Muscle of arm (tissue), 12 donors: ENCODE data around the gene ANO6. TPM values are rescaled to one million over a fixed set of nuclear protein-coding genes. Genes with fewer than 3 reads are reported as not detected.

Experiments
- DNase-seq: peaks from one replicate; pipeline ENCODE4 v3.0.0-alpha.2; 2013
- polyA plus RNA-seq, 12 donors: library from polyadenylated mRNA; unstranded; fragments of 120-200 nt; gene quantifications; one replicate each; pipeline ENCODE4 v1.2.1, GENCODE V29; 2013; ENCODE audit not compliant: insufficient read length in 12 of 12

ANO6 gene
- polyA plus RNA-seq, 12 donors: 43.2 to 77.2 (median 70.1) TPM; not detected in 1

- peak; percentile 21 for DNase-seq
These were observed 122.4 kb downstream of the ANO6 start for GRCh38 chr12:45338272-45338671.

GRCh38 chr12:45339035-45339434 lies 123.1 kb downstream of the ANO6 start:
- DNase-seq: no peak

GRCh38 chr12:45342171-45342570 lies 126.3 kb downstream of the ANO6 start:
- DNase-seq: no peak

- no peak for DNase-seq
These were observed 127.0 kb downstream of the ANO6 start for GRCh38 chr12:45342848-45343247.

- DNase-seq: no peak
These were observed 127.6 kb downstream of the ANO6 start for GRCh38 chr12:45343269-45344051.

- no peak for DNase-seq
These were observed 132.4 kb downstream of the ANO6 start for GRCh38 chr12:45348311-45348710.

GRCh38 chr12:45348986-45349385 lies 133.1 kb downstream of the ANO6 start:
- DNase-seq: no peak

- no peak for DNase-seq
These were observed 134.0 kb downstream of the ANO6 start for GRCh38 chr12:45349916-45350315.

GRCh38 chr12:45350861-45351260 lies 135.0 kb downstream of the ANO6 start:
- DNase-seq: no peak

GRCh38 chr12:45351921-45352670 lies 136.2 kb downstream of the ANO6 start:
- no peak for DNase-seq

GRCh38 chr12:45353944-45354343 lies 138.0 kb downstream of the ANO6 start:
- DNase-seq: no peak

- no peak for DNase-seq
These were observed 138.5 kb downstream of the ANO6 start for GRCh38 chr12:45354399-45354798.

- DNase-seq: no peak
These were observed 139.8 kb downstream of the ANO6 start for GRCh38 chr12:45355730-45356129.

- DNase-seq: no peak
These were observed 141.1 kb downstream of the ANO6 start for GRCh38 chr12:45356822-45357538.

GRCh38 chr12:45357539-45358417 lies 141.9 kb downstream of the ANO6 start:
- DNase-seq: peak; percentile 73

- DNase-seq: no peak
These were observed 146.4 kb downstream of the ANO6 start for GRCh38 chr12:45362291-45362690.

- no peak for DNase-seq
These were observed 148.0 kb downstream of the ANO6 start for GRCh38 chr12:45363903-45364302.

GRCh38 chr12:45368841-45369489 lies 153.1 kb downstream of the ANO6 start:
- no peak for DNase-seq

- no peak for DNase-seq
These were observed 161.9 kb downstream of the ANO6 start for GRCh38 chr12:45377815-45378214.

- DNase-seq: no peak
These were observed 163.4 kb downstream of the ANO6 start for GRCh38 chr12:45379261-45379660.

- DNase-seq: no peak
These were observed 165.5 kb downstream of the ANO6 start for GRCh38 chr12:45381351-45381750.
